MG63 (cell line): ENCODE results near the gene ZNF48. TPM values are rescaled to one million over a fixed set of nuclear protein-coding genes. Genes with fewer than 3 reads are reported as not detected.

Experiments used
- DNase-seq: peaks from one replicate; pipeline ENCODE4 v3.0.0-alpha.2; 2020
- H3K27me3 ChIP-seq: fragments of 250-450 bp; sonication (Bioruptor Pico); 2 replicates; pipeline ENCODE4 v1.5.1; 2020; ENCODE audit warnings: mild to moderate bottlenecking, moderate library complexity
- H3K36me3 ChIP-seq: fragments of 250-450 bp; sonication (Bioruptor Pico); 2 replicates; pipeline ENCODE4 v1.5.1; 2020; ENCODE audit warnings: mild to moderate bottlenecking, moderate library complexity
- H3K4me3 ChIP-seq: fragments of 250-450 bp; sonication (Bioruptor Pico); 2 replicates; pipeline ENCODE4 v1.5.1; 2020; ENCODE audit warnings: mild to moderate bottlenecking, moderate library complexity
- H3K9me3 ChIP-seq: fragments of 250-450 bp; sonication (Bioruptor Pico); 2 replicates; pipeline ENCODE4 v1.5.1; 2020; ENCODE audit warnings: mild to moderate bottlenecking, moderate library complexity
- total RNA-seq: library from RNA; depleted of rRNA; stranded (reverse); fragments of >200 nt; shearing (Covaris generic); gene quantifications from 2 replicates; pipeline ENCODE4 v1.2.3, GENCODE V29; 2014; ENCODE audit warnings: low replicate concordance; rRNA removed

ZNF48 gene
- total RNA-seq, 1 experiment from 2014 or later = 19.8 TPM

DNA sequence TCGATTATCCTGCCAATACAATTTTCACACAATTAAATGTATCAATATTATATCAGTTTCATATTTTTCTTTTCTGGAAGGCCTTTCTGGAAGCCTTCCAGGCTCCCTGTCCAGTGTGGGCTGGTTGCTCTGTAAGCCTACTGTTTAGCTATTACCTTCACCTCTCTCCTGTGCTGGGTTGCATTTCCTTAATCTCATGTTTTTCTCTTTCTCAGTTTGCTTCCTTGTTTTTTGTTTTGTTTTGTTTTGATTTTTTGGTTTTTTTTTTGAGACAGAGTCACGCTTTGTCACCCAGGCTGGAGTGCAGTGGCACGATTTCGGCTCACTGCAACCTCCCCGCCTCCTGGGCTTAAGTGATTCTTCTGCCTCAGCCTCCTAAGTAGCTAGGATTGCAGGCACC is 43.6 kb downstream of the ZNF48 start:
- no peaks in the 10 kb centered on the region for H3K9me3 ChIP-seq
- no peak overlapping the region for H3K4me3 ChIP-seq
- no peak for DNase-seq
- H3K36me3 ChIP-seq = peaks cover 10% of the 10 kb centered on the region
- no peaks in the 10 kb centered on the region for H3K27me3 ChIP-seq

DNA sequence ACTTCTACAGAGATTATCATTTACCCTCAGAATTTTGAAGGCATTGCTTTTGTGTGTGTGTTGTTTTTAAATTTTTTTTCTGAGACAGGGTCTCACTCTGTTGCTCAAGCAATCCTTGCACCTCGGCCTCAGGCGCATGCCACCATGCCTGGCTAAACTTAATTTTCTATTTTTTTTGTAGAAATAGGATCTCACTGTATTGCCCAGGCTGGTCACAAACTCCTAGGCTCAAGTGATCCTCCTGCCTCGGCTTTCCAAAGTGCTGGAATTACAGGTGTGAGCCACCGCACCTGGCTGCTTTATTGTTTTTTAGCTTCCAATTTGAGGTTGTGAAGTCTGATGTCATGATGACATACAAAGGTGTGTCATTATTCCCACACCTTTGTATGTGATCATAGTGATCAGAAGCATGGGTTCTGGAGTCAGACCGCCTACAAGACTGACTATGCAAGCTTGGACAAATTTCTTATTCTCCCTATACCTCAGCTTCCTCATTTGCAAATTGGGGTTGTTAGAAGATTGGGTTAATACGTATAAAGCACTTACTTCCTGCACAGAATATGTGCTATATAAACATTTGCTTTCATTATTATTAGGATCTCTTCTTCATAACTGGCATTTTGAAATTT is 44.6 kb downstream of the ZNF48 start:
- H3K4me3 ChIP-seq = no peak overlapping the region
- peaks cover 20% of the 10 kb centered on the region for H3K36me3 ChIP-seq
- H3K27me3 ChIP-seq = no peaks in the 10 kb centered on the region
- DNase-seq = no peak
- H3K9me3 ChIP-seq = no peaks in the 10 kb centered on the region; the same call in 1 of the 2 replicates

DNA sequence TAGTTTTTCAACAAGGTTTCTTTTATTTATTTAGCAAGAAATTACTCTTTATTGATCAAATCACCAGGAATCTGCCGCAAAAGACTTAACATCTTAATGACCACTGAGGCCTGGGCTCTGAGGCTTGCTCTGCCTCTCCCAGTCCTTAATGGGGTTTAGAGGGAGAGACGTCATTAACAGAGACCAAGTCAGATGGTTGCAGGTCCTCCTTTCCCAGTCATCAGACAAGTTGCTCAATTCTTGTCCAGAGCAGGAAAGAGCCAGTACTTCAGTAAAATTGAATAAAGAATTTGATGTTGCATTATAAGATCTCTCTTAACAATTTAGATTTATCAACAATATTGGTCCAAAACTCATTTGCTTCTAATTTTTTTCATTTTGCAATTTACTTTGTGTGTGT is 48.4 kb downstream of the ZNF48 start:
- Histone ChIP-seq H3K4me3 (no peak overlapping the region), H3K9me3 (no peaks in the 10 kb centered on the region; the same call in 1 of the 2 replicates), H3K36me3 (peaks cover 22% of the 10 kb centered on the region), H3K27me3 (no peaks in the 10 kb centered on the region)
- no peak for DNase-seq

DNA sequence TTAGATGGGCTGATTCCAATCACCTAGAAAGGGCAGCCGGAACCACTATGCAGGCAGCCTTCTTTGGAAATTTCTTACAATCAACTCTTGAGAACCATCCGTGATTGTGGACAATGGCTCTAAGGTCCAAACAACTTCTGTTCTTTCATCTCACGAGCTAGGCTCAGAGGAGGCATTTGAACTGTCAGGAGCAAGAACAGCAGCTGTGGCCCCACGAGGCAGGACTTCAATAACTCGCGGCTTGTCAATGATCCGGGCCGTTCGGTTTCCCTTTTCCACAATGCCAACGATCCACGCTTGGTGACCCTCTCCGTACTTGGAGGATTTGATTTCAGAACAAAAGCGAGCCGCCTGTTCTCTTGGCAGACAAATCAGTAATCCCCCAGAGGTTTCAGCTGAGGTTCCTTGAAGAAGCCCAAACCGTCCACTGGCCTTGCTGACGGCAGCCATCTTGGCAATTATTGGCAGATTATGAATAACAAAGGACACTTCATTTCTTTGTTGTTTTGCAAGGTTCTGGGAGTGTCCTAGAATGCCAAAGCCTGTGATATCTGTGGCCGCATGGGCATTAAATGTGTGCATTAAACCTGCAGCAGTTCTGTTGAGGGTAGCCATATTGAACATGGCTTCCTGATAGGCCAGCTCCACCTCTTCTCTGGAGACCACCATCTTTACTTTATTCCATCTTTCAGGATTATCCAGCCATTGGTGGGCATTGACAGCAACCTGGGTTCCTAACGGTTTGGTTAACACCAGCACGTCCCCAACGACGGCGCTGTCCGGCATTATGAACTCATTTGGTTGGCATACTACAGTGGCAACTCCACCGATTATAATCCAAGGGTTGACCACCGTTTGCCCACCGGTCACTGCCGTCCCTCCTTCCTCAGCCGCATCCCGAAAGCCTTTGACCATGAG is 49.3 kb downstream of the ZNF48 start:
- H3K27me3 ChIP-seq = no peaks in the 10 kb centered on the region
- H3K36me3 ChIP-seq = peaks cover 22% of the 10 kb centered on the region
- H3K9me3 ChIP-seq = no peaks in the 10 kb centered on the region; the same call in 1 of the 2 replicates
- H3K4me3 ChIP-seq = peak overlapping the region; percentile 95
- DNase-seq = no peak

DNA sequence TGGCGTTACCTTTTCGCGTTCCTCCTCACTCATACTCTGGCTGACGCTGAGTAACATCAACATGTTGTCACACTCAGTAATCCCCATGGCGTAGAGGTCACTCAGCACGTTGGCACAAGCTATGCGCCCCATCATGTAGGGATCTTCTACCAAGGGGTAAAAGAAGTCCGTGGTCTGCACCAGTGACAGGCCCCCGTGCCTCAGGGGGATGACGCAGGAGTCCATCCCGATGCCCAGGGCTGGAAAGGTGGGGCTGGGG is 49.9 kb downstream of the ZNF48 start:
- peak overlapping the region; percentile 95 for H3K4me3 ChIP-seq
- H3K9me3 ChIP-seq = no peaks in the 10 kb centered on the region; the same call in 1 of the 2 replicates
- H3K36me3 ChIP-seq = peaks cover 22% of the 10 kb centered on the region
- H3K27me3 ChIP-seq = no peaks in the 10 kb centered on the region
- DNase-seq = no peak

DNA sequence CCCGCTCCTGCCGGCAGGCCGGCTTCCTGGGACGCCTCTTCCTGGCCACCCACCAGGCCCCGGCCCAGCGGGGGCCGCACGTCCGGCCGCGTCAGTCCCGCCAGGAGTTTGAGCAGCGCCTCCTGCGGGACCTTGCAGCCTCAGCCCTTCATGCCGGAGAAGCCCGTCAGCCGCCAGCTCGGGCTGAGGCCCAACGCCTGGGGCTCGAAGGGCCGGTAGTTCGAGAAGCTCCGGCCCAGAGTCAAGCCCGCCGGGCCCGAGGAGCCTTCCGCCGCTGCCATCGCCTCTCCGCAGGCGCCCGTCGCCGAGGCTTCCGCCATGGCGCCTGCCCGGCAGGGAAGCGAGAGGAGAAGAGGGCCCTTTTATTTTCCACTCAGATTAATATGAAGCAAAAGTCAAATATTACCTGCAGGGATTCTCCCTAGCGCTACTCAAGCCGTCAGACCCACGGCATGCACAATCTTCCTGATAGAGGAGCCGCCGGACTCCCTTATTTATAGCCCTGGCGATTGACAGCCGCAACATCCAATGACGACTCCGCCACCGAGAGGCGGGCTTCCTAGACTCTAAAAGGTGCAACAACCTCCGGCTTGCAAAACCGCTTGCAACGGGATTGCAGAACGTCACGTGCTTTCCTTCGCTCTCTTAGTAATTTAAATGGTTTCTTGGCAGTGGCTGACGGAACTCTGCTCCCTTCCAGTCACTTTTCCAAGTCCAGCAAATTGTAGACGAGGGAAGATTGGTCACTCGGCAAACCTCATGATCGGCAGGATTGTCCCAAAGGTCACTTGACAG is 50.4 kb downstream of the ZNF48 start, which contains the start of gene SEPHS2:
Gene SEPHS2 (minus strand): TSS at position 467 of the 795 bp plus-strand sequence. CDS start 147 bp downstream, at position 320.
- peaks cover 22% of the 10 kb centered on the region for H3K36me3 ChIP-seq
- peak; percentile 99 for DNase-seq
- H3K4me3 ChIP-seq = peak within 1 kb of the TSS; percentile 95
- no peaks in the 10 kb centered on the region; the same call in 1 of the 2 replicates for H3K9me3 ChIP-seq
- H3K27me3 ChIP-seq = no peaks in the 10 kb centered on the region

DNA sequence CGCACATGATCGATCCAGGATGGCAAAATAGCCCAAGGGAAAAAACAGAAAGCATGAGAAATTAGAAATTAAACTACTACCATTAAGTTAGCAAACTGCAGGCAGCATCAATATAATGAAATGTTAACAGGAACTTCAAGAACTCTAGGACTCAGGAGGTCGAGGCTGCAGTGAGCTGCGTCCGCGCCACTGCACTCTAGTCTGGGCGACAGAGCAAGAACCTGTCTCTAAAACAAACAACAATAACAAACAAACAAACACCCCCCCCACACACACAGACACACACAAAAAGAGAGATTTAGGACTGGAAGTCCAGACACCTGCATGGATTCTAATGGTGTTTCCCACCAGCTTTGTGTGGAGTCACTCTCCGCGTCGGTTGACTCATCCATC is 51.0 kb downstream of the ZNF48 start:
- Histone ChIP-seq H3K27me3 (no peaks in the 10 kb centered on the region), H3K9me3 (no peaks in the 10 kb centered on the region; the same call in 1 of the 2 replicates), H3K4me3 (peak overlapping the region; percentile 95), H3K36me3 (peaks cover 22% of the 10 kb centered on the region)
- DNase-seq = no peak

DNA sequence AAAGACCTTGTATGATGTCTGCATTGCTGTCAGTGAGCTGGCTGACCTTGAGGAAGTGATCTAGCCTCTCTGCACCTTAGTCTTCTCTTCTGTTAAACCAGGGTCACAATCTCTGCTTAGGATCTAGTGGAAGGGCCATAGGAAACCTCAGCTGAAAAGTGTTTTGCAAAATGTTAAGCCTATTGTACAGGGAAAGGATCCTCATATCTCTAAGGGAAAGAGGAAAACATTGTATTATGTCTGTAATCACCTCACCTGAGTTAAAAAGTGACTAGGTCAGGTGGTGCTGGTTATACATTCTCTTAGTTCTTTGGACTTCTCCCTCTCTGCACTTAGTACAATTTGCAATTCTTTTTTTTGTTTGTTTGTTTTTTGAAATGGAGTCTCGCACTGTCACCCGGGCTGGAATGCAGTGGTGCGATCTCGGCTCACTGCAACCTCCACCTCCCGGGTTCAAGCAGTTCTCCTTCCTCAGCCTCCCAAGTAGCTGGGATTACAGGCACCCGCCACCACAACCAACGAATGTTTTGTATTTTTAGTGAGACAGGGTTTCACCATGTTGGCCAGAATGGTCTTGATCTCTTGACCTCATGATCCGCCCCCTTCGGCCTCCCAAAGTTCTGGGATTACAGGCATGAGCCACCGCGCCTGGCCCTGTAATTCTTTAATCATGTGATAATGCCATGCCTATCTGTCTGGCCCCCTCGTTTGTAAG is 52.4 kb downstream of the ZNF48 start:
- DNase-seq = no peak
- H3K27me3 ChIP-seq = 0 out of 2 replicates have a peak, but pooled peaks cover 2% of the 10 kb centered on the region
- H3K4me3 ChIP-seq = no peak overlapping the region
- no peaks in the 10 kb centered on the region; the same call in 1 of the 2 replicates for H3K9me3 ChIP-seq
- H3K36me3 ChIP-seq = peaks cover 22% of the 10 kb centered on the region

DNA sequence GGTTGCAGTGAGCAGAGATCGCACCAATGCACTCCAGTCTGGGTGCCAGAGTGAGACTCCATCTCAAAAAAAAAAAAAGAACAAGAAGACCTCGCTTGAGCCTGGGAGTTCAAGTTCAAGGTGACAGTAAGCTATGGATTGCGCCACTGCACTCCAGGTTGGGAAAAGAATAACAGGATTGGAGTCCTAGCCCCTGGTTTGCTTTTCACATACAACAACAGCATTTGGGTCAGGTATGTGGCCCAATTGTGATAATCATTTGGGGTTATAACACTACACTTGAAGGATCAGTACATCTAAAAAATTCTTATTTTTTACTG is 53.9 kb downstream of the ZNF48 start:
- no peak overlapping the region for H3K4me3 ChIP-seq
- H3K36me3 ChIP-seq = peaks cover 9% of the 10 kb centered on the region
- no peak for DNase-seq
- H3K27me3 ChIP-seq = 0 out of 2 replicates have a peak, but pooled peaks cover 2% of the 10 kb centered on the region
- no peaks in the 10 kb centered on the region; the same call in 1 of the 2 replicates for H3K9me3 ChIP-seq

Other genes with a start within 250 kb of the ZNF48 start
- 1.9 and 3.1 TPM in 2 replicates for gene CORO1A, start 211.8 kb upstream of the ZNF48 start, total RNA-seq
- gene BOLA2B, start 201.8 kb upstream of the ZNF48 start, total RNA-seq = 64.7 and 122 TPM in 2 replicates
- 30.9 and 54.9 TPM in 2 replicates for gene SLX1A, start 201.5 kb upstream of the ZNF48 start, total RNA-seq
- 4.8 and 18.5 TPM in 2 replicates for gene SULT1A3, start 196.2 kb upstream of the ZNF48 start, total RNA-seq
- 0.89 and 4.2 TPM in 2 replicates for gene NPIPB13, start 146.9 kb upstream of the ZNF48 start, total RNA-seq
- gene CD2BP2, start 40.1 kb upstream of the ZNF48 start, total RNA-seq = 43.8 and 70.0 TPM in 2 replicates
- 40.3 and 60.6 TPM in 2 replicates for gene TBC1D10B, start 24.9 kb upstream of the ZNF48 start, total RNA-seq
- gene MYL11, start 20.6 kb upstream of the ZNF48 start, total RNA-seq = not detected in 2 replicates
- not detected in 2 replicates for gene SEPTIN1, start 12.9 kb upstream of the ZNF48 start, total RNA-seq
- gene ZNF771, start 12.2 kb downstream of the ZNF48 start, total RNA-seq = 13.1 and 28.5 TPM in 2 replicates
- 106 and 131 TPM in 2 replicates for gene DCTPP1, start 34.6 kb downstream of the ZNF48 start, total RNA-seq
- gene SEPHS2, start 50.5 kb downstream of the ZNF48 start, total RNA-seq = 75.8 and 110 TPM in 2 replicates
- not detected in 2 replicates for gene ITGAL, start 77.3 kb downstream of the ZNF48 start, total RNA-seq
- 47.6 and 72.9 TPM in 2 replicates for gene ZNF768, start 131.1 kb downstream of the ZNF48 start, total RNA-seq
- gene ZNF747, start 139.4 kb downstream of the ZNF48 start, total RNA-seq = 11.8 and 27.9 TPM in 2 replicates
- 2.0 and 6.8 TPM in 2 replicates for gene ZNF764, start 163.0 kb downstream of the ZNF48 start, total RNA-seq
- gene ZNF688, start 176.3 kb downstream of the ZNF48 start, total RNA-seq = 4.0 TPM in 2 replicates
- gene ZNF785, start 190.3 kb downstream of the ZNF48 start, total RNA-seq = 11.4 and 15.7 TPM in 2 replicates
- 6.5 and 9.1 TPM in 2 replicates for gene ZNF689, start 215.0 kb downstream of the ZNF48 start, total RNA-seq